Activated CD4-positive, alpha-beta T cell treated with anti-CD3 and anti-CD28 coated beads for 24 hours (primary cell): ENCODE results near the gene SNX18.

Experiments
- DNase-seq, 2 donors: peaks; one replicate each; pipeline ENCODE4 v3.0.0-alpha.2; 2020; ENCODE audit warnings: low read depth in 2 of 2

Gene SNX18

GRCh38 chr5:54539001-54539400 is 21.4 kb downstream of the SNX18 start:
- no peak for DNase-seq

- no peak for DNase-seq
Observed at GRCh38 chr5:54540286-54540685, 22.7 kb downstream of the SNX18 start.

DNA sequence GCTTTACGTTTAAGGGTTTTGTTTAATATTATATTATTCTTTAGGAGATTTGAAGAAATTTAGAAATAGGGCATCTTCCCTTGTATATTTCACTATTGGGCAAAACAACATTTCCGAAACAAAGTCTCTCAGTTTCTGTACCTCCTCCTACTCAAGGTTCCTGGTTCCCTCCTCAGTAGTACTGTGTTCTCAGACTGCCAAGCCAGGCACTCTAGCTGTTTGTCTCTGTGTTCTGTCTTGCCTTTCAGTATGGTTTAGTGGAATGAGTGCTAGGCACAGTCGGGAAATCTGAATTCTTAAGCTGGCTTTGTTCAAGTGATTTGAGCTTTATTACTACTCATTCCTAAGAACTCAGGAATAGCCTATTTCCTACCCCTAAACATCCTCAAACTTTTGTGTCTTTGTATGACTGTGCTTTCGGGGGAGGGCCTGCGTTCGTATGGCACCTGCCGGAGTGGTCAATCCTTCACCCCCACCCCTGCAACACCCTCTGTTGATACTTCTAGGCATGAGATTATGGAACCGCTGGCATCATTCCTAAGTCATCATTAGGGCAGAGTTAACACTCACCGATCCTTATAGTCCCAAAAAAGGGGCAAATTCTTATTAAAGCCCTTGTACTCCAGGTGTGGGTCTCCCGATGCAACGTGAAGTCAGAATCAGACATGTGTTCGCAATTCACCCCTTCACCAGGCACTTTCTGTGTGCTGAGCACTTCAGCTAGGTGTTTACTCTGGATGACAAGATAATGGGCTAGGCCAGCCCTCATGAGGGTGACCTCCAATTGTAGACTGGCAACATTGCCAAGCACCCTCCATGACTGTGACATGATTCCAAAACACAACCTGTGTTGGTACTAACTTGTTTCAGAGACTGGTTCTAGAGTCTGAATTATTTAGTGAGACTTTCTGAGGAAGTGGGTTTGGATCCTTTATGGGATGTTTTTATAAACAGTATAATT is 24.5 kb downstream of the SNX18 start:
- no peak for DNase-seq

DNA sequence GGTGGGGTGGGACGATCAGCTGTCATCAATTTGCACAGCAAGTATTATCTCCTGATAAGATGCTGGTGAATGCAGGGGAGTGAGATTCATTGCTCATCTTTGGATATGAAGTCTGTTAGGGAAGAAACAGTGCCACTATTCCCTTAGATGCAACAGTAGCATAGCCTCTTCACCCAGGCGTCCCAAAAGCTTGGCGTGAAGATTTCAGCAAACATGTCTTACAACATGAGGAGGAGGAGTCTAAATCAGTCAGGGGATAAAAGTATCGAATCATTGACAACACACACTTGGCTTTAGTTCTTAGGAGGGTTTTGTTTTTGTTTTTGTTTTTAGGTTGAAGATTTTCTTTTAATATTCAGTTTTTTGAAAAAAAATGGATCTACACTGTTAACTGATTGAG is 26.5 kb downstream of the SNX18 start:
- DNase-seq: no peak

- no peak for DNase-seq
Observed at GRCh38 chr5:54545796-54546195, 28.2 kb downstream of the SNX18 start.

- DNase-seq: no peak
Observed at GRCh38 chr5:54547711-54548250, 30.2 kb downstream of the SNX18 start.

- DNase-seq: no peak
Observed at GRCh38 chr5:54548565-54548964, 31.0 kb downstream of the SNX18 start.

- no peak for DNase-seq
Observed at GRCh38 chr5:54551292-54551691, 33.7 kb downstream of the SNX18 start.

DNA sequence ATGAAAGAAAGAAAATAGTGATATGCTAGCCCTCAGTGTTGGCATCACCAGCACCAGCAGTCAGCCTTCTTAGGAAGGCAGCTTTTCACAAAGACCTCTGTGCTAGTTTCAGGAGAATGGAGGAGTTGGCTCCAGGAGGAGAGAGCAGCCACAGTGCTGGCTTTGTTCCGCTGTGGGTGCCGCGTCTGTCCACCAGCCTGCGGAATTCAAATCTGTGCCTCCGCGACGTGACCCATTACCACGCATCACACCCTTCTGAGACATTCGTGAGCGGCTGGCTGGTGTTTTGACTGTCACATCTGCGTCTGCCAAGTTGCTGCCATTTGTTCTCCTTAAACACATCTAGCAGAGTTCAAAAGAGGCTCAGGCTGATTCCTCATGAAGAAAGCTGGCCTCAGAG is 34.4 kb downstream of the SNX18 start:
- DNase-seq: no peak

- no peak for DNase-seq
Observed at GRCh38 chr5:54552446-54552845, 34.9 kb downstream of the SNX18 start.

DNA sequence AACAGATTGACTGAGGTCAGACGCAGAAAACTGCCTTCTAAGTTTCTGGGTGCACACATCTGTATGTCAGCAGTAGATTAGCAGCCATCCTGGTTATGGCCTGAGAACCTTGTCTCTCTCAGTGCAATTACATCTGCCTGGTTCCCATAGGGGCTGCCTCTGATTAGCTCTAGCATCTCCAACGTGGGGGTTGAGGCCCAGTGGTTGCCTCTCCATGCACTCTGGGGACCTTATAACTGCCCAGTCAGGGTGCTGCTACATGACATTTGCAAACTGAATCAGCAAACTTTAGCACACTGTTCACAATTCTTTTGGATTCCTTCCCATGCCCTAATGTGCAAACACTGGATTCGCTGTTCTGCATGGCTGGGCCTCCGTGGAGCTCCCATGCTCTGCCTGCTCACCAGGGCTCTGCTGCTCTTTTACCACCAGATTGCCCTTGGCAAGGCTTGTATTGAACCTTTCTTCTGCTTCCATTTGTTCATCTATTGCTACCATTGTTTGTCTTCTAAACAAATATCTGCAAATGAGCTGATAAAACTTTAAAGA is 36.2 kb downstream of the SNX18 start:
- DNase-seq: no peak

DNA sequence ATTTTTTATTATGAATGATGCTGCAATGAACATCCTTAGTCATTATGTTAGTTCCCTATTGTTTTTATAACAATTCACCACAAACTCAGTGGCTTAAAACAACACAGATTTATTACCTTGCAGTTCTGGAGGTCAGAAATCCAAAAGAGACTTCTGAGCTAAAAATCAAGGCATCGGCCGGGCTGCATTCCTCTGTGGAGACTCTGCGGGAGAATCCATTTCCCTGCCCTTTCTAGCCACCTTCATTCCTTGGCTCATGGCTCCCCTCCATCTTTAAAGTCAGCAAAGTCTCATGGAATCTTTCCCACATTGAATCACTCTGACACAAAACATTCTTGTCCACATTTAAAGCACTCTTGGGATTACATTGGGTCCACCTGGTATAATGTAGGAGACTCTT is 38.6 kb downstream of the SNX18 start:
- DNase-seq: no peak

DNA sequence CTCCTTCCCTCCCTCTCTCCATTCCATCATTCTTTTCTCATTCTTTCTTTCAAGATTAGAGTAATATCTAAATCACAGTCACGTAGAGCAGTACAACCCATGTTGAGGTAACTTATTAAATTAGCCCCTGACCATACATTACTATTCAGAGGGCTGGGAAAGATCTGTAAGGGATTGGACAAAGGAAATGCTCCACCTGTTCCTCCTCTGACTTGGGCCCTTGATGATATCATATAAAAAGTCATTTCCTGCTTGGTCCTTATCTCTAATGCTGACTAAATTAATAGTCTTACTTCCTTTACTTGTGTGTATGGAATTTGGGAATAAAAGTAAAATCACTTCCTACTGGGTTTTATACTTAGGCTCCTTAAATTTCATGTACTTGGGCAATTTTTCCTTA is 40.8 kb downstream of the SNX18 start:
- no peak for DNase-seq

- no peak for DNase-seq
Observed at GRCh38 chr5:54561651-54562050, 44.1 kb downstream of the SNX18 start.

GRCh38 chr5:54563083-54563761 is 45.7 kb downstream of the SNX18 start:
- no peak for DNase-seq

DNA sequence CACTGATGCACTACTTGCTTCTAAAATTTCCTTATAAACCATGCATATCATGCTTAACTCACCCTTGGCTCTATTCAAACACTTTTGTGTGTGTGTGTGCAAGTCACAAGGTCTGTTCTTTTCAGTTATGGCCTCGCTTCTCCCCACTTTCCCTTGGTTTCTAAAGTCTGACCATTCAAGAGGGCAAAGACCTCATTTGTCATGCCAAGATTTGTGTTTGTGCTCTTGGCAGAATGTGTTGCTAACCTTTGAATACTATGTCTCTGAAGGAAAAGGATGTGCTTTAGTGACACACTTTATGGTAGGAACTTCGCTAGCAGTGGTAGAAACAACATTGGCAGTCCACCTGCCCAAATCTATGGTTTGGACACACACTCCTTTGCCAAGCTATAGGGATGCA is 50.4 kb downstream of the SNX18 start:
- no peak for DNase-seq

DNA sequence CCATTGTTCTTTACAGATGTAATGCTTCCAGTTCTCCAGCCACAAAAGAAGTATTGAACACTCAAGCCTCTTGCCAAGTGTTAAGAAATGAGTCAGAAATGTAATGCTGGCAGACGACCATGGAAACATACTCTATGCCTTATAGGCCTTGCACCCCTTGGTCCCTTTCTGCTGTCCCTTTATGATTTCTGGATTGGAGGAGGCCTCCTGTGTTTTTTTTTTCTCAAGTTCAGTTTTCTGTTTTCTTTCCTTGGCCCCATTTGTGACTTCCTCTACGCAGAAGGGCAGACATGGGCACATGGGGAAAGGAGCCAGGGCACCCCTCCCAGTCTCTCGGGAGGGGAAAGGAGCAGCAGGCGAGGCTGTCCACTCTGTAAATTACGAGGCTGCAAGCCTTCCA is 53.4 kb downstream of the SNX18 start:
- no peak for DNase-seq

- no peak for DNase-seq
Observed at GRCh38 chr5:54571462-54571861, 53.9 kb downstream of the SNX18 start.

DNA sequence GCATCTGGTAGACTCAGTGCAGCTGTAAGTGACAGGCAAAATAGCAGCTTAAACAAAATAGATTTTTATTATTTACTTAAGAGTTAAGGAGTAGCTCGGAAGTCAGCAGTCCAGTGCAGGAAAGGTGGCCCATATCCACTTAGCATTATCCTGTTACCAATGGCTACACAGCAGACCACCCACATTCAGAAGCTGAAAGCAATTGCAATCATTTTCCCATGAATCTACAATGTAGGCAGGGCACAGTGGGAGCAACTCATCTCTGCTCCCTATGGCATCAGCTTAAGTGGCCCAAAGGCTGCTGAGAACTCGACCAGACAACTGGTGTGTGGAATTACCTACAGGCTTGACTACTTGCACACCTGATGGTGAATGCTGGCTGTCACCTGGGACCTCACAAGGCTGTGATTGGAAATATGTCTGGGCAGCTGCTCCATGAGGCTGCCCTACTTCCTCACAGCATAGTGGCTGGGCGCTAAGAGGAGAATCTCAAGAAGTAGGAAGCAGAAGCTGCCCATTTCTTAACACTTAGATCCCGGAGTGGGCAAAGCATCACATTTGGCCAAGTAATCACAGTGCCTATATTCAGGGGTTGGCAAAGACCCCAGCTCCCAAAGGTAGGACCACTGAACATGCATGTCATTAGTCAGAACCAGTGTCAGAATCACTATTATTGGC is 56.4 kb downstream of the SNX18 start:
- no peak for DNase-seq

DNA sequence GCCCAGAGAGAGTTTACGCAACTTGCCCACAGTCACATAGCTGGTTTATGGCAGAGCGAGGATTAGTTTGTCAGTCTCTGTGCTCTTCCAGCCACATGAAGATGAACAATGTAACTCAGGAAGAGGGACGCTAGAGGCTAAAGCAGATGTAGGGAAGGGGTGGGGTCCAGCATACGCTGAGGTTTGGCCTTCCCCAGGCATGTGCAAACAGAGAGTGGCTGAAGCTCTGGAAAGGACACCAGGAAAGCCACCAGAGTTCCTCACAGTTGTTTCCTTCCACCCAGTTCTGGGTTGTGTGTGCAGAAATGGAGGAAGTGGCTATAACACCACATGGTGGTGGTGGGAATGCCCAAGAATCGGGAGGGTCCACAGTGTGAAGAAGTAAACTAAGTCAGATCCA is 60.0 kb downstream of the SNX18 start:
- DNase-seq: no peak

DNA sequence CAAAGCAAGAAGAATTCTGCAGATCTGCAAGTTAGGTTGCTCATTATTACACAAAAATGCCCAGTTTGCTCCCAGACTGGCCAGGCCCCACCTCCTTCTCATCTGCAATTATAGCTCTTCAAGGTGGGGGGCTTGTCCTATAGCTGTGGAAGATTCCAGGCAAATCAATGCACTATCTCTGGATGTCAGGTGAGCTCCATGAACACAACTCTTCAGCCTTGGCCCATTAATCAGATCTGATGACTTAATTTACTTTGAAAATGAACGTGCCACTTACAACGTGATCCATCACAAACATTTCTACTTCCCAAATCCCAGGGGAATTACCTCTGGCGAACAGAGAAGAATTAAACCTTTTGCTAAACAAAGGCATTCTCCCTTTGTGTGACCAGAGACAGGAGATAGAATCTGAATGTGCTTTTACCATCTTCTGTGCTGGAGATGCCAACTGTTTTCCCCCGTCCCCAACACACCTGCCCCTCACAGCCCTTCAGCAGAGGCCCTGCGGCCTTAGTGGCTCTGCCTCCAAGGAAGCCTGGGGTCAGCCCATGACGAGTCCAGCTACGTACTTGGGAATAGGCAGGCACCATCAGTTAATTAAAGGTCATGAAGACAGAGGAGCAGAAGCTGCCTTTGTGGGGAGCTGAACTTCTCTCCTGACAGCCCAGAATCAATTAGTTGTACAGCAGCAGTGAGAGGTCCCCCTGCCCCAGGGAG is 60.5 kb downstream of the SNX18 start:
- DNase-seq: no peak
